ENCODE measurements around the gene PTPN3. TPM values are rescaled to one million over a fixed set of nuclear protein-coding genes. Genes with fewer than 3 reads are reported as not detected.

Gene PTPN3
- total RNA-seq, 3 donors from 2014 or later (not counting 1 experiment from before 2014, with no cell fraction given): not detected

GRCh38 chr9:109488791-109489492 is 9.2 kb downstream of the PTPN3 start:
- Histone ChIP-seq H3K4me1 (ENCODE audit: control insufficient read depth, insufficient read depth, low read length) (no peaks in the 10 kb centered on the region), H3K27ac (ENCODE audit: low read length) (no peak overlapping the region), H3K4me3 (ENCODE audit: low read length) (no peak overlapping the region), H3K27me3 (ENCODE audit: control insufficient read depth, insufficient read depth, low read length) (no peaks in the 10 kb centered on the region), H3K9me3 (ENCODE audit: control insufficient read depth, insufficient read depth, low read length) (no peaks in the 10 kb centered on the region), H3K36me3 (ENCODE audit: control insufficient read depth, insufficient read depth, low read length) (no peaks in the 10 kb centered on the region)
- no peaks in the 10 kb centered on the region for H3K9me3 Mint-ChIP-seq
- peaks cover 14 to 18% of the 10 kb centered on the region in 2 donors for H3K27me3 Mint-ChIP-seq (ENCODE audit: low read depth in 2 of 2)
- TF ChIP-seq CTCF (IDR thresholded peaks at IDR 0.05): no peak
- WGBS (ENCODE audit: insufficient coverage): 66% methylated on average over 6 of the region's 7 CpGs
- H3K4me3 Mint-ChIP-seq: no peak overlapping the region
- no peaks in the 10 kb centered on the region for H3K4me1 Mint-ChIP-seq
- no peak for DNase-seq
- intact Hi-C loops (cut with micrococcal nuclease): no loop called here
- ATAC-seq: no peak
- H3K27ac Mint-ChIP-seq: no peak overlapping the region
- H3K36me3 Mint-ChIP-seq: no peaks in the 10 kb centered on the region

- H3K27me3 Mint-ChIP-seq (ENCODE audit: low read depth in 2 of 2): peaks cover 14 to 21% of the 10 kb centered on the region in 2 donors
- 83% methylated on average over 4 of the region's 4 CpGs for WGBS (ENCODE audit: insufficient coverage)
Measured at GRCh38 chr9:109488351-109488750, 9.8 kb downstream of the PTPN3 start.

GRCh38 chr9:109487247-109487646 is 10.9 kb downstream of the PTPN3 start:
- Histone ChIP-seq H3K36me3 (ENCODE audit: control insufficient read depth, insufficient read depth, low read length) (no peaks in the 10 kb centered on the region), H3K4me1 (ENCODE audit: control insufficient read depth, insufficient read depth, low read length) (no peaks in the 10 kb centered on the region), H3K27ac (ENCODE audit: low read length) (no peak overlapping the region), H3K9me3 (ENCODE audit: control insufficient read depth, insufficient read depth, low read length) (no peaks in the 10 kb centered on the region), H3K27me3 (ENCODE audit: control insufficient read depth, insufficient read depth, low read length) (no peaks in the 10 kb centered on the region), H3K4me3 (ENCODE audit: low read length) (no peak overlapping the region)
- WGBS (ENCODE audit: insufficient coverage): 53% methylated on average over 6 of the region's 7 CpGs
- no peak for TF ChIP-seq CTCF (IDR thresholded peaks at IDR 0.05)
- H3K4me3 Mint-ChIP-seq: no peak overlapping the region
- no peak overlapping the region for H3K27ac Mint-ChIP-seq
- peaks cover 14 to 21% of the 10 kb centered on the region in 2 donors for H3K27me3 Mint-ChIP-seq (ENCODE audit: low read depth in 2 of 2)
- no peak for ATAC-seq
- no peaks in the 10 kb centered on the region for H3K9me3 Mint-ChIP-seq
- no peaks in the 10 kb centered on the region for H3K36me3 Mint-ChIP-seq
- H3K4me1 Mint-ChIP-seq: no peaks in the 10 kb centered on the region
- no peak for DNase-seq
- intact Hi-C loops (cut with micrococcal nuclease): no loop called here

More at GRCh38 chr9:109488351-109488750, 9.8 kb downstream of the PTPN3 start:
- no peaks in the 10 kb centered on the region for H3K36me3 Mint-ChIP-seq
- no peak for TF ChIP-seq CTCF (IDR thresholded peaks at IDR 0.05)
- DNase-seq: no peak
- Histone ChIP-seq H3K27ac (ENCODE audit: low read length) (no peak overlapping the region), H3K27me3 (ENCODE audit: control insufficient read depth, insufficient read depth, low read length) (no peaks in the 10 kb centered on the region), H3K4me3 (ENCODE audit: low read length) (no peak overlapping the region), H3K36me3 (ENCODE audit: control insufficient read depth, insufficient read depth, low read length) (no peaks in the 10 kb centered on the region), H3K9me3 (ENCODE audit: control insufficient read depth, insufficient read depth, low read length) (no peaks in the 10 kb centered on the region), H3K4me1 (ENCODE audit: control insufficient read depth, insufficient read depth, low read length) (no peaks in the 10 kb centered on the region)
- no peak for ATAC-seq
- H3K4me1 Mint-ChIP-seq: no peaks in the 10 kb centered on the region
- no peaks in the 10 kb centered on the region for H3K9me3 Mint-ChIP-seq
- H3K27ac Mint-ChIP-seq: no peak overlapping the region
- intact Hi-C loops (cut with micrococcal nuclease): no loop called here
- no peak overlapping the region for H3K4me3 Mint-ChIP-seq

All from natural killer cell (primary cell).